Measurements from ENCODE around the gene KCNK6.

The KCNK6 gene

DNA sequence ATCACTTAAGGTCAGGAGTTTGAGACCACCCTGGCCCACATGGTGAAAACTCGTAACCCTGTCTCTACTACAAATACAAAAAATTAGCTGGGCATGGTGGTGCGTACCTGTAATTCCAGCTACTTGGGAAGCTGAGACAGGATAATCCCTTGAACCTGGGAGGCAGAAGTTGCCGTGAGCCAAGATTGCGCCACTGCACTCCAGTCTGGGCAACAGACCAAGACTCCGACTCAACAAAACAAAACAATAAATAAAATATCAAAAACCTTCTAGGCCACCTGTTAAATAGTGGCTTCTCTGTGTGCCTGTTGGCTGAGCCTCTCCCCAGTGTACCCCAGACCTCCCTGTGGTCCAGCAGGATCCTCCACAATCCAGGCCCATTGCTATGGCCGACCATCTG is 51.4 kb downstream of the KCNK6 start:
- no peak overlapping the region for H3K27ac ChIP-seq
- no peak for DNase-seq
- TF ChIP-seq, protein P1, sequence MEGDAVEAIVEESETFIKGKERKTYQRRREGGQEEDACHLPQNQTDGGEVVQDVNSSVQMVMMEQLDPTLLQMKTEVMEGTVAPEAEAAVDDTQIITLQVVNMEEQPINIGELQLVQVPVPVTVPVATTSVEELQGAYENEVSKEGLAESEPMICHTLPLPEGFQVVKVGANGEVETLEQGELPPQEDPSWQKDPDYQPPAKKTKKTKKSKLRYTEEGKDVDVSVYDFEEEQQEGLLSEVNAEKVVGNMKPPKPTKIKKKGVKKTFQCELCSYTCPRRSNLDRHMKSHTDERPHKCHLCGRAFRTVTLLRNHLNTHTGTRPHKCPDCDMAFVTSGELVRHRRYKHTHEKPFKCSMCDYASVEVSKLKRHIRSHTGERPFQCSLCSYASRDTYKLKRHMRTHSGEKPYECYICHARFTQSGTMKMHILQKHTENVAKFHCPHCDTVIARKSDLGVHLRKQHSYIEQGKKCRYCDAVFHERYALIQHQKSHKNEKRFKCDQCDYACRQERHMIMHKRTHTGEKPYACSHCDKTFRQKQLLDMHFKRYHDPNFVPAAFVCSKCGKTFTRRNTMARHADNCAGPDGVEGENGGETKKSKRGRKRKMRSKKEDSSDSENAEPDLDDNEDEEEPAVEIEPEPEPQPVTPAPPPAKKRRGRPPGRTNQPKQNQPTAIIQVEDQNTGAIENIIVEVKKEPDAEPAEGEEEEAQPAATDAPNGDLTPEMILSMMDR (IDR thresholded peaks at IDR 0.05; ENCODE audit: low read depth, low read length, missing control alignments) = no peak
- in situ Hi-C loops (cut with HindIII; ENCODE audit: low pct_ligation_motif_present, low sequenced_read_pairs) = no loop called here
- H3K36me3 ChIP-seq (replicated peaks) = peaks cover under 1% of the 10 kb centered on the region
- H3K27me3 ChIP-seq (replicated peaks) = no peaks in the 10 kb centered on the region
- H3K4me3 ChIP-seq (ENCODE audit: low read depth, low read length) = no peak overlapping the region

GRCh38 chr19:38373907-38374331 is 54.3 kb downstream of the KCNK6 start:
- TF ChIP-seq, protein P1 (IDR thresholded peaks at IDR 0.05; ENCODE audit: low read depth, low read length, missing control alignments) = no peak
- Histone ChIP-seq H3K27me3 (replicated peaks) (no peaks in the 10 kb centered on the region), H3K27ac (peak overlapping the region; percentile 95), H3K36me3 (replicated peaks) (peaks cover 21% of the 10 kb centered on the region), H3K4me3 (ENCODE audit: low read depth, low read length) (peak overlapping the region; percentile 95)
- DNase-seq = no peak
- in situ Hi-C loops (cut with HindIII; ENCODE audit: low pct_ligation_motif_present, low sequenced_read_pairs) = no loop called here

DNA sequence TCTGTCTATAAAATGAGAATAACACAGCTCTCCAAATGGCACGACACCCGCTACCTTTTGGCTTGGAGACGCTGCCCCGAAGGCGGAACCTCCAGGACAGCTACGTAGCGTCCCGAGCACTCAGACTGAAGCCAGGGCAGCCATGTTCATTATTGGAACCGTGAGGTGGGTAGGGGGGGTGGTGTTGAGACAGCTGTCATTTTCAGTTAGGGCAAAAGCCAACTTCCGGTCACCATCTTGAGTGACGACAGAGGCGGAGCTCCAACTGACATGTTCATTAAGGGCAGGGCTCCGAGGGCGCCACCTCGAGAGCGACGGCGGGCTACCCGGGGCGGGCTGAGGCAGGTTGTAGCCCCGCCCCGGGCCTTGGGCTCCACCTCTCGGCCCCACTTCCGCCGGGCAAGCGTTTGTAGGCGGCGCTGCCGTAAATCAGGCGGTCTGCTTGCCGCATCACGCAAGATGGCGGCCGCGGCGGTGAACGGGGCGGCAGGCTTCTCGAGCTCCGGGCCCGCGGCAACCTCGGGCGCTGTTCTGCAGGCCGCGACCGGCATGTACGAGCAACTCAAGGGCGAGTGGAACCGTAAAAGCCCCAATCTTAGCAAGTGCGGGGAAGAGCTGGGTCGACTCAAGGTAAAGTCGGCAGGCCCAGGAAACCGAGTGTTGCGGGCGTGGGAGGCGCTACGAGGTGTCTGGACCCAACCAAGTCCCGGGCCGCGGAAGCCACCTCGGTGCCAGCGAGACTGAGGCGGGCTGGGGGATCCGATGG is 54.9 kb downstream of the KCNK6 start, which contains the start of gene PSMD8:
Gene PSMD8, plus strand, starts transcription at position 240 of the 766 bp plus-strand sequence. Its CDS starts 31 bp downstream, at position 271.
- in situ Hi-C loops (cut with HindIII; ENCODE audit: low pct_ligation_motif_present, low sequenced_read_pairs) = no loop called here
- TF ChIP-seq, protein P1 (IDR thresholded peaks at IDR 0.05; ENCODE audit: low read depth, low read length, missing control alignments) = peak; percentile 31
- H3K4me3 ChIP-seq (ENCODE audit: low read depth, low read length) = peak within 1 kb of the TSS; percentile 95
- DNase-seq = peak; percentile 98
- H3K27ac ChIP-seq = peak within 1 kb of the TSS; percentile 95
- H3K36me3 ChIP-seq (replicated peaks) = peaks cover 26% of the 10 kb centered on the region
- H3K27me3 ChIP-seq (replicated peaks) = no peaks in the 10 kb centered on the region

- in situ Hi-C loops (cut with HindIII; ENCODE audit: low pct_ligation_motif_present, low sequenced_read_pairs) = no loop called here
- H3K27me3 ChIP-seq (replicated peaks) = no peaks in the 10 kb centered on the region
- DNase-seq = no peak
- peaks cover 32% of the 10 kb centered on the region for H3K36me3 ChIP-seq (replicated peaks)
- TF ChIP-seq, protein P1 (IDR thresholded peaks at IDR 0.05; ENCODE audit: low read depth, low read length, missing control alignments) = no peak
- peak overlapping the region; percentile 95 for H3K27ac ChIP-seq
- peak overlapping the region; percentile 95 for H3K4me3 ChIP-seq (ENCODE audit: low read depth, low read length)
Observed at GRCh38 chr19:38375098-38375493, 55.5 kb downstream of the KCNK6 start.

- peak overlapping the region; percentile 95 for H3K4me3 ChIP-seq (ENCODE audit: low read depth, low read length)
- no peaks in the 10 kb centered on the region for H3K27me3 ChIP-seq (replicated peaks)
- TF ChIP-seq, protein P1 (IDR thresholded peaks at IDR 0.05; ENCODE audit: low read depth, low read length, missing control alignments) = no peak
- peak overlapping the region; percentile 95 for H3K27ac ChIP-seq
- H3K36me3 ChIP-seq (replicated peaks) = peaks cover 39% of the 10 kb centered on the region
- in situ Hi-C loops (cut with HindIII; ENCODE audit: low pct_ligation_motif_present, low sequenced_read_pairs) = no loop called here
- no peak for DNase-seq
Observed at GRCh38 chr19:38375748-38376147, 56.1 kb downstream of the KCNK6 start.
